ENCODE results near the gene KCNMB1.

Gene KCNMB1

GRCh38 chr5:170414786-170415185 lies 25.6 kb upstream of the KCNMB1 start:
- DNase-seq (ENCODE audit: low spot score), result no peak

GRCh38 chr5:170413897-170414296 lies 24.7 kb upstream of the KCNMB1 start:
- no peak for DNase-seq (ENCODE audit: low spot score)

GRCh38 chr5:170411100-170411499 lies 21.9 kb upstream of the KCNMB1 start:
- no peak for DNase-seq (ENCODE audit: low spot score)

GRCh38 chr5:170410401-170410800 lies 21.2 kb upstream of the KCNMB1 start:
- DNase-seq (ENCODE audit: low spot score), result no peak

GRCh38 chr5:170408877-170409660 lies 19.9 kb upstream of the KCNMB1 start:
- no peak for DNase-seq (ENCODE audit: low spot score)

GRCh38 chr5:170408226-170408625 lies 19.1 kb upstream of the KCNMB1 start:
- no peak for DNase-seq (ENCODE audit: low spot score)

GRCh38 chr5:170407062-170407461 lies 17.9 kb upstream of the KCNMB1 start:
- DNase-seq (ENCODE audit: low spot score), result no peak

GRCh38 chr5:170405817-170406216 lies 16.6 kb upstream of the KCNMB1 start:
- no peak for DNase-seq (ENCODE audit: low spot score)

GRCh38 chr5:170404398-170404797 lies 15.2 kb upstream of the KCNMB1 start:
- no peak for DNase-seq (ENCODE audit: low spot score)

GRCh38 chr5:170403675-170404074 lies 14.5 kb upstream of the KCNMB1 start:
- no peak for DNase-seq (ENCODE audit: low spot score)

GRCh38 chr5:170402508-170402907 lies 13.3 kb upstream of the KCNMB1 start:
- no peak for DNase-seq (ENCODE audit: low spot score)

- DNase-seq (ENCODE audit: low spot score), result no peak
Observed at GRCh38 chr5:170397059-170397458, 7.9 kb upstream of the KCNMB1 start.

- no peak for DNase-seq (ENCODE audit: low spot score)
Observed at GRCh38 chr5:170393958-170394357, 4.8 kb upstream of the KCNMB1 start.

- no peak for DNase-seq (ENCODE audit: low spot score)
Observed at GRCh38 chr5:170393235-170393634, 4.1 kb upstream of the KCNMB1 start.

GRCh38 chr5:170390472-170390871 lies 1.3 kb upstream of the KCNMB1 start:
- no peak for DNase-seq (ENCODE audit: low spot score)

GRCh38 chr5:170389550-170389892 lies 354 bp upstream of the KCNMB1 start:
- DNase-seq (ENCODE audit: low spot score), result no peak

- no peak for DNase-seq (ENCODE audit: low spot score)
Observed at GRCh38 chr5:170387775-170388639, 1.2 kb downstream of the KCNMB1 start.

GRCh38 chr5:170386743-170387395 lies 2.3 kb downstream of the KCNMB1 start:
- DNase-seq (ENCODE audit: low spot score), result no peak

GRCh38 chr5:170383227-170383626 lies 5.9 kb downstream of the KCNMB1 start:
- no peak for DNase-seq (ENCODE audit: low spot score)

- DNase-seq (ENCODE audit: low spot score), result no peak
Observed at GRCh38 chr5:170382790-170383189, 6.4 kb downstream of the KCNMB1 start.

GRCh38 chr5:170380361-170380951 lies 8.7 kb downstream of the KCNMB1 start:
- no peak for DNase-seq (ENCODE audit: low spot score)

- no peak for DNase-seq (ENCODE audit: low spot score)
Observed at GRCh38 chr5:170378740-170379139, 10.4 kb downstream of the KCNMB1 start.

Measured in hepatic stellate cell (primary cell).